PFSK-1 (cell line): ENCODE data around the gene NSUN6.

Source experiments
- FOXP2 ChIP-seq: optimal IDR thresholded peaks from 2 replicates; pipeline ENCODE3; 2011; ENCODE audit warnings: borderline replicate concordance, control low read depth, inconsistent platforms; ENCODE audit not compliant: insufficient read depth; ENCODE audit errors: extremely low read length, extremely low read depth
- POLR2AphosphoS5 ChIP-seq: IDR thresholded peaks from 2 replicates; pipeline ENCODE4 v1.6.1; 2012; ENCODE audit warnings: low read depth, mild to moderate bottlenecking, control low read depth, low read length, moderate library complexity
- REST ChIP-seq, 2 experiments: IDR thresholded peaks; 2 replicates each; pipeline versions ENCODE4 v1.6.1 to v1.8.0; 2011 to 2012; ENCODE audit warnings: low read depth in 2 of 2, low read length in 2 of 2, control low read depth in 1 of 2, inconsistent platforms in 1 of 2, mild to moderate bottlenecking in 1 of 2, moderate library complexity in 1 of 2; ENCODE audit not compliant: insufficient read depth in 1 of 2
- SIN3A ChIP-seq: IDR thresholded peaks from 2 replicates; pipeline ENCODE4 v1.6.1; 2012; ENCODE audit warnings: mild to moderate bottlenecking, low read length, moderate library complexity, borderline replicate concordance; ENCODE audit not compliant: insufficient read depth
- TAF1 ChIP-seq: IDR thresholded peaks from 2 replicates; pipeline ENCODE4 v1.6.1; 2012; ENCODE audit warnings: low read length, control low read depth, borderline replicate concordance; ENCODE audit not compliant: insufficient read depth

Gene NSUN6

GRCh38 chr10:18659819-18660535, 8.6 kb upstream of the NSUN6 start:
- no peak for TF ChIP-seq POLR2AphosphoS5
- no peak for TF ChIP-seq REST (IDR thresholded peaks at IDR 0.05; ENCODE audit: insufficient read depth in 1 of 2, low read depth in 2 of 2, low read length in 2 of 2)
- TF ChIP-seq TAF1: no peak
- no peak for TF ChIP-seq SIN3A
- no peak for TF ChIP-seq FOXP2

GRCh38 chr10:18659125-18659818, 7.9 kb upstream of the NSUN6 start, which contains the start of gene ARL5B:
ARL5B (plus strand) TSS chr10:18659431; CDS start chr10:18659638, 207 bp downstream.
- TF ChIP-seq FOXP2 (peak; percentile 81), POLR2AphosphoS5 (peak; percentile 84), REST (IDR thresholded peaks at IDR 0.05; ENCODE audit: insufficient read depth in 1 of 2, low read depth in 2 of 2, low read length in 2 of 2) (0 out of 4 replicates have a peak, but pooled peaks have one; percentile 14 to 34), SIN3A (peak; percentile 18; the same call in 1 of the 2 replicates), TAF1 (peak; percentile 76; the same call in 1 of the 2 replicates)

GRCh38 chr10:18658271-18659124, 7.1 kb upstream of the NSUN6 start:
- TF ChIP-seq REST (IDR thresholded peaks at IDR 0.05; ENCODE audit: insufficient read depth in 1 of 2, low read depth in 2 of 2, low read length in 2 of 2) (no peak), TAF1 (no peak), POLR2AphosphoS5 (no peak), SIN3A (no peak), FOXP2 (no peak)

GRCh38 chr10:18656724-18657123, 5.3 kb upstream of the NSUN6 start:
- no peak for TF ChIP-seq SIN3A
- no peak for TF ChIP-seq TAF1
- no peak for TF ChIP-seq POLR2AphosphoS5
- TF ChIP-seq REST (IDR thresholded peaks at IDR 0.05; ENCODE audit: insufficient read depth in 1 of 2, low read depth in 2 of 2, low read length in 2 of 2): no peak
- no peak for TF ChIP-seq FOXP2
